HG02678 (cell line): ENCODE results near the gene CTNND2.
A peak's percentile ranks its signal among the peaks of the same experiment; 100 is the strongest.

Source experiments
- ATAC-seq: cut with Tn5 transposase; IDR thresholded peaks from one replicate; pipeline ENCODE4 v1.9.1; 2021; ENCODE audit warnings: mild to moderate bottlenecking, moderate library complexity; ENCODE audit not compliant: unreplicated experiment

CTNND2 gene

GRCh38 chr5:11052871-11053270, 851.4 kb downstream of the CTNND2 start:
- no peak for ATAC-seq

GRCh38 chr5:11050596-11051304, 853.5 kb downstream of the CTNND2 start:
- no peak for ATAC-seq

GRCh38 chr5:11048760-11049159, 855.5 kb downstream of the CTNND2 start:
- no peak for ATAC-seq

- no peak for ATAC-seq
Observed at GRCh38 chr5:11047625-11048024, 856.6 kb downstream of the CTNND2 start.

GRCh38 chr5:11047030-11047429, 857.2 kb downstream of the CTNND2 start:
- no peak for ATAC-seq

- no peak for ATAC-seq
Observed at GRCh38 chr5:11046160-11046559, 858.1 kb downstream of the CTNND2 start.

- ATAC-seq: no peak
Observed at GRCh38 chr5:11045411-11045810, 858.8 kb downstream of the CTNND2 start.

- ATAC-seq: no peak
Observed at GRCh38 chr5:11044581-11044980, 859.7 kb downstream of the CTNND2 start.

- no peak for ATAC-seq
Observed at GRCh38 chr5:11043881-11044280, 860.4 kb downstream of the CTNND2 start.

- no peak for ATAC-seq
Observed at GRCh38 chr5:11040345-11040744, 863.9 kb downstream of the CTNND2 start.

GRCh38 chr5:11038772-11039171, 865.5 kb downstream of the CTNND2 start:
- no peak for ATAC-seq

GRCh38 chr5:11037941-11038340, 866.3 kb downstream of the CTNND2 start:
- ATAC-seq: no peak

- ATAC-seq: peak; percentile 52
Observed at GRCh38 chr5:11037080-11037479, 867.2 kb downstream of the CTNND2 start.

- no peak for ATAC-seq
Observed at GRCh38 chr5:11030671-11031070, 873.6 kb downstream of the CTNND2 start.

GRCh38 chr5:11027660-11028059, 876.6 kb downstream of the CTNND2 start:
- peak; percentile 82 for ATAC-seq

GRCh38 chr5:11026543-11026942, 877.7 kb downstream of the CTNND2 start:
- ATAC-seq: no peak

- no peak for ATAC-seq
Observed at GRCh38 chr5:11023945-11024344, 880.3 kb downstream of the CTNND2 start.

- no peak for ATAC-seq
Observed at GRCh38 chr5:11013793-11014192, 890.5 kb downstream of the CTNND2 start.

GRCh38 chr5:11012295-11012694, 892.0 kb downstream of the CTNND2 start:
- ATAC-seq: no peak

GRCh38 chr5:11010429-11011210, 893.6 kb downstream of the CTNND2 start:
- ATAC-seq: no peak

GRCh38 chr5:11009576-11009975, 894.7 kb downstream of the CTNND2 start:
- ATAC-seq: no peak

- no peak for ATAC-seq
Observed at GRCh38 chr5:11007269-11007870, 896.9 kb downstream of the CTNND2 start.
